GM20431 (cell line): Measurements from ENCODE around the gene NPAT.
"Not testable (repeated sequence)": the region's sequence is repeated elsewhere in the genome, so short reads cannot be mapped to it uniquely, and the experiment has no call there.

Experiments
- in situ Hi-C: fragments of 300-500 bp; cut with MseI, MboI; formaldehyde crosslinking; loops from one replicate; pipeline ENCODE4 v1.15.0; 2020; ENCODE audit warnings: low sequenced_read_pairs; ENCODE audit not compliant: unreplicated experiment

Gene NPAT

GRCh38 chr11:108162878-108163277, 59.6 kb downstream of the NPAT start:
- in situ Hi-C loops, result not testable (repeated sequence)

- in situ Hi-C loops, result no loop called here
Observed at GRCh38 chr11:108160970-108161566, 61.4 kb downstream of the NPAT start.

GRCh38 chr11:108154591-108154990, 67.8 kb downstream of the NPAT start:
- in situ Hi-C loops, result no loop called here

- in situ Hi-C loops, result no loop called here
Observed at GRCh38 chr11:108148556-108148955, 73.9 kb downstream of the NPAT start.

GRCh38 chr11:108147150-108147549, 75.3 kb downstream of the NPAT start:
- in situ Hi-C loops, result no loop called here

GRCh38 chr11:108144615-108145014, 77.8 kb downstream of the NPAT start:
- in situ Hi-C loops, result no loop called here

GRCh38 chr11:108142304-108142703, 80.1 kb downstream of the NPAT start:
- in situ Hi-C loops, result no loop called here

GRCh38 chr11:108137212-108137611, 85.2 kb downstream of the NPAT start:
- in situ Hi-C loops, result no loop called here

- in situ Hi-C loops, result no loop called here
Observed at GRCh38 chr11:108135845-108136544, 86.4 kb downstream of the NPAT start.

- in situ Hi-C loops, result not testable (repeated sequence)
Observed at GRCh38 chr11:108132993-108133538, 89.4 kb downstream of the NPAT start.

GRCh38 chr11:108131993-108132392, 90.4 kb downstream of the NPAT start:
- in situ Hi-C loops, result no loop called here

- in situ Hi-C loops, result no loop called here
Observed at GRCh38 chr11:108128772-108129171, 93.7 kb downstream of the NPAT start.

GRCh38 chr11:108125096-108125495, 97.3 kb downstream of the NPAT start:
- in situ Hi-C loops, result no loop called here

- in situ Hi-C loops, result no loop called here
Observed at GRCh38 chr11:108122166-108122628, 100.2 kb downstream of the NPAT start.

- in situ Hi-C loops, result no loop called here
Observed at GRCh38 chr11:108121274-108122155, 100.9 kb downstream of the NPAT start, which contains the start of gene ACAT1. Gene ACAT1 (plus strand): TSS chr11:108121567. CDS start chr11:108121607, 40 bp downstream.

GRCh38 chr11:108120936-108121273, 101.5 kb downstream of the NPAT start:
- in situ Hi-C loops, result not testable (repeated sequence)

GRCh38 chr11:108117746-108118371, 104.6 kb downstream of the NPAT start:
- in situ Hi-C loops, result no loop called here

- in situ Hi-C loops, result no loop called here
Observed at GRCh38 chr11:108115500-108116140, 106.8 kb downstream of the NPAT start.

GRCh38 chr11:108112057-108112456, 110.4 kb downstream of the NPAT start:
- in situ Hi-C loops, result no loop called here

- in situ Hi-C loops, result no loop called here
Observed at GRCh38 chr11:108111126-108111525, 111.3 kb downstream of the NPAT start.
